ENCODE results near the gene RIMKLA.
A peak's percentile ranks its signal among the peaks of the same experiment; 100 is the strongest.

RIMKLA gene, protein sequence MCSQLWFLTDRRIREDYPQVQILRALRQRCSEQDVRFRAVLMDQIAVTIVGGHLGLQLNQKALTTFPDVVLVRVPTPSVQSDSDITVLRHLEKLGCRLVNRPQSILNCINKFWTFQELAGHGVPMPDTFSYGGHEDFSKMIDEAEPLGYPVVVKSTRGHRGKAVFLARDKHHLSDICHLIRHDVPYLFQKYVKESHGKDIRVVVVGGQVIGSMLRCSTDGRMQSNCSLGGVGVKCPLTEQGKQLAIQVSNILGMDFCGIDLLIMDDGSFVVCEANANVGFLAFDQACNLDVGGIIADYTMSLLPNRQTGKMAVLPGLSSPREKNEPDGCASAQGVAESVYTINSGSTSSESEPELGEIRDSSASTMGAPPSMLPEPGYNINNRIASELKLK

DNA sequence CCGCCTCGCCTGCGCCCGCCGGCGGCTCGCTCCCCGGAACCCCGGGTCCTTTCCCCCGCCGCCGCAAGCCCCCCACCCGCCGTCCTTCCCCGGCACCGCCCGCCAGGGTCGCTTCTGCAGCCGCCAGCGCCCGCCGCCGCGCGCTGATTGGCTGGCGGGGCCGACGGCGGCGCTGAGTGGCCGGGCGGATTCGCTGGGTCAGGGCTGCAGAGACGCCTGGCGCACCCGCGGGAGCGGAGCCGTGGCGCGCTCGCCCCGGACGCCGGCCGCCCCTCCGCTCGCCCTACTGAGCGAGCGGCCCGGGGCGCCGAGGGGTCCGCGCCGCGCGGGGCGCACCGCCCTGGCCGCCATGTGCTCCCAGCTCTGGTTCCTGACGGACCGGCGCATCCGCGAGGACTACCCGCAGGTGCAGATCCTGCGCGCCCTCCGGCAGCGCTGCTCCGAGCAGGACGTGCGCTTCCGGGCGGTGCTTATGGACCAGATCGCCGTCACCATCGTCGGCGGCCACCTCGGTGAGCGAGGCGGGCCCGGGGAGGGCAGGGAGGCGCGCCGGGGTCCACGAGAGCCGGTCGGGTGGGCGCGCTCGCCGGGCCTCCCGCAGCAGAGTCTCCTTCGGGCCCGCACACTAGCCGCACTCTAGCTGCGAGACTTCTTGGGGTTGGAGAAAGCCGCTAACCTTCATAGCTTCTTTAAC is at the start of gene RIMKLA:
RIMKLA (plus strand) TSS at position 207 of the 694 bp plus-strand sequence; CDS start at position 350, 143 bp downstream.
- DNase-seq: no peak

DNA sequence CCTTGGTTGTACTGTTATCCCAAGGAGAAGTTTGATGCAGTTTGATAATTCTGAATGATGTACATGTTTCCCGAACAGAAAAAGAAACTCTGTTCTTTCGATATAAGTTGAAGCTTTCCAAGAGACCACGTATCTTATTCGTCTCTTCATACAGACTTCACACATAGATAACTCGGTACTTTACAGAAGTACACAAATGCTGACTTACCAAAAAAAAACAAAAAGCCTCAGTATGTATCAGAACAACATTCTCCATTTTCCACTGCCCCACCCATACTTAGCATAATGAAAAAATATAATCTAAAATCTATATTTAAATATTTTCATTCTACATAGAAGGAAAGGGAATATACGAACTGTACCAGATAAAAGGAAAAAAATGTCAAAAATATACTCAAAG is 47.7 kb upstream of the RIMKLA start:
- DNase-seq: no peak

DNA sequence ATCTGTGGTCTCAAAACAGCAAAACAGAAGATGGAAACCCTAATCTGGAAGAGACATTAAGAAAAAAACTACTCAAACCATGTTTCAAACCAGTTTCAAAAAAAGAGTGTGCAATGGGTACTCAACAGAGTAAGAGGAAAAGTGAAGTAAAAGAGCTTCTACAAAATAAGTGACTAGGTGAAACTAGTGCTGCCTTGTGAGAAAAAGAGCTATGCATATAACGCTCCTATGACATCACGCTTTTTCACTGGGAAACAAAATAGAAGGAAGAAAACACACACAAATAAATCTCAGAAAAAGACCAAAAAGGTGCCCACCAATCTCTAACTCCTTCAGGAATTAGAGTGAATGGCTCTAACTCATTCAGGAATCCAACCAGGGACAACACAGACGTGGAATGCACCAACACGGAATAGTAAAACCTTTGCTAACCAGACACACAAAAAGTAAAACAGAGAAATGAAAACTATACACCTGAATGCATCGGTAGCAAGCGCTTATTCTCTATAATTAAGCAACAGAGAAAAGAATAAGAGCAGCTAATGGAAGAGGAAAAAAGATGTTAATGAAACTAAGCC is 46.8 kb upstream of the RIMKLA start:
- DNase-seq: no peak

DNA sequence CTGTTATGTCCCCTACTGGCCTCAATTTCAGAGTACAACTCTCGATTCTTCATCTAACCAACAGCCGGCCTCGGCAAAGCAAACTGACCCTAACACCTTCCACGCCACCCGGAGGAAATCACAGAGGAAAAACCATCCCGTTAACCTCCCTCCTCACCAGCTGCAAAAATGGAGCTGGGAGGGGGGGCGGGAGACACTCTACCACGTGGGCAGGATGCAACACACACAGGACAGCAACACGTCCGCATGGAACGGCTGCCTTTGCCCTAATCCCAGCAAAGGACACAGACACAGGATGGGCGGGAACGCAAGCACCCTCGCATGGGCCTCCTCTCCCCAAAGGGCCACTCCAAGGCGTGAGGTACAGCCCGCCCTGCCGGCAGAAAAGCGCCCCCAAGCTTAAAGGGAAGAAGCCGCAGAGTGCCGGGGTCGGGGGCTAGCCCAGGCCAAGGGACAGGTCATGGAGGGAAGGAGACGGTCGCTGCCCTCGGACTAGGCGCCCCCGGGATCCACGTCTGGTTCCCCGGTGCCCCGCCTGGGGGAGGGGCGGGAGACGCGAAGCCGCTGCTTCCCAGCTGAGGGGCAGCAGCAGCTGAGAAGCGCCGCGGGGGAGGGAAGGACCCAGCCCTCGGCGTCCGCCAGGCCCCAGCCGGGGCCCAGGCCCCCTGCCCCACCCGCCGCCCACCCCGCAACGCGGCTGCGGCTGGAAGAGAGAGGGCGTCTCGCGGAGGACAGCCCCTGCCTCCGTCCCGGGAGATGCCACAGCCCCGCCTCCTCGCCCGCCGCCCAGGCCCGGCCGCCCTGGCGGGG is 46.1 kb upstream of the RIMKLA start:
- DNase-seq: peak; percentile 73

DNA sequence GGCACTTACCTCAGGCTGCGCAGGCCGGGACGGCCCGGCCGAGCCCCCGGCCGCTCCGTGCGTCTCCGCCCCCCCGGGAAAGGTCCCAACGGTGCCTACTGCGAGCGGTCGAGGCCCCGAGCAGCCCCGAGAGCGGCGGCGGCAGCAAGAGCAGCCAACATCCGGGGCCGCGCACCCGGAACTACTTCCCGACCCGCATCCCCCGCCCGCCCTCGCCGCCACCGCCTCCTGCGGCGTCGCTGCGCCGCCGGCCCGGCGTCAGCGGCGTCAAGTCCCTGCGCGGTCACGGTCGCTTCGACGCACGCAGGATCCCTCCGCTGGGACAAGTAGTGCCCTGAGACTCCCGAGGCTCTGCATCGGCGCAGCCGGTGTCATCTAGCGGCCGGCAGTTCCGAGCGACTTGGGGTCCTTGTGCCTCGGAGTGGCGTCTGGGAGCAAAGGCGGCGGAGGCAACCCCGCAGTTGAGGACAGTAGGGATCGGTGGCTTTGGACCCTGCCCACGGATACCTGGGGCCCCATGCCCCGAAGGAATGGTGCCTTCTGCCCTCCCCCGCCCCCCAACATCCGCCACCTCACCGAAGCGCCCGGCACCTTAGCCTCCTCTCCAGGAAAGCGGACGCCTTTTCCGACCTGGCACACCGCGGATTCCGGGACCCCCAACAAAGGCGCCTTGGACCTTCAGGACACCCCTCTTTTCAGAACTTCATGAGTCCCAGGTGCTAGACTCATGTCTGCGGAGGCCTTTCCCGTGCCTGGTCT is 45.4 kb upstream of the RIMKLA start, which contains the start of gene FOXJ3:
FOXJ3 (minus strand) TSS at position 186 of the 759 bp plus-strand sequence. CDS start 24,142 bp downstream, outside the sequence.
- peak; percentile 87 for DNase-seq

DNA sequence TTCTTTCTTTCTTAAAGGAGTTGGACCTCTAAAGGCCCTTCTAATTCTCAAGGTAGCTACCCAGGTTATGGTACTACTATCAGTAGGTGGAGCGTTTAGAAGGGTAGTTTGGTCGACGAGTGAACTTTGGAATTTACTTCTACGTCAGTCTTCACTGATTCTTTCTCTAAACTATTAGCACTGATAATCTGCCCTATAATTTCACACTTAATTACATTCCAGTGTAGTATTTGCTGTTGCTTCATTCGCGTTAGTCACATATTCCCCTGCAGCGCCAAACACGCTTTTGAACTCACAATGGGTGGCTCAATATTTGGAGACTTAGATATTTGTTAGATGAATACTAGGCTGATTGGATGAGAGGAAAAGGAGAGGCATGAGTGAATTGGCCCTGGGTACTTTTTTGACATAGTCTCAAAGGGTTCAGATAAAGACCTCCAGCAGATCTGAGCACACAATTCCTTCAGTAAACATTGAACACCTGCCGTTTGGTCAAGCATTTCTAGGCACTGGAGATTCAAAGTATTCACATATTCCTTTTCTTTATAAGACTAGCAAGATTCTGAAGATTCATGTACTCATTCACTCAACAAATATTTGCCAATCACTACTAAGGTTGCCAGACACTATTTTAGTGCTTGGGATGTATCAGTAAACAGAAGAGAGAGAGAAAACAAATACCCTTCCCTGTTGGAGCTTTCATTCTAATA is 44.6 kb upstream of the RIMKLA start:
- DNase-seq: no peak

DNA sequence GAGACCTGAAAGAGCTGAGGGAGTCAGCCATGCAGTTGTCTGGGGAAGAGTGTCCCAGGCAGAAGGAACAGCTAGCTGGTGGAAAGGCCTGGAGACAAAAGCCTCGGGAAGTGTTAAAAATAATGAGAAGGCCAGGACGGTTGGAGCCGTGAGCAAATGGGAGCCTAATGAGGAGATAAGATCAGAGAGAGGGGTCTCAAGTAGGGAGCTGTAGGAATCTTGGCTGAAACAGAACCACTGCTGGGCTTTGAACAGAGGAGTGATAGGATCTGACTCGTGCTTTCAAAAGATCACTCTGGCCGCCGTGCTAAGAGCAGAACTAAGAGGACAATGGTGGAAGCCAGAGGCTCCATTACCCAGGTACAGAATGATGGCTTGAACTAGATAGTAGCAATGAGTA is 43.6 kb upstream of the RIMKLA start:
- DNase-seq: no peak

DNA sequence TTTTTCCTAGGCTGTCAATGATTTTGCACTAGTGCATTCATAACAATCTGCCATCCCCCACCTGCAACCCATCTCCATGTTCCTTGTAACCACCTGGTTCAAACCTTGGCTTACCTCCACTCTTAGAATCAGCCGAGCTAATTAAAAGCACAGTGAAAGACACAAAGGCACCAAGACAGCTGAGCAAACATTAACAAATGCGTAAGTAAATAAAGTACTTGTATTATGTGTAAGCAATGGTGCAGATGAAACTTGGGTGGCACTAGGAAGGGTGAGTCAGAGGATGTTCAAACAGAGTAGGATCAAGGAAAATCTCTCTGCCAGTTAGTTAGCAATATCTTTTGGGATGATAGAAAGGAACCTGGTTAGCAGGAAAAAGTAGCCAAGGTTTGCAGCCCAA is 40.5 kb upstream of the RIMKLA start:
- no peak for DNase-seq

DNA sequence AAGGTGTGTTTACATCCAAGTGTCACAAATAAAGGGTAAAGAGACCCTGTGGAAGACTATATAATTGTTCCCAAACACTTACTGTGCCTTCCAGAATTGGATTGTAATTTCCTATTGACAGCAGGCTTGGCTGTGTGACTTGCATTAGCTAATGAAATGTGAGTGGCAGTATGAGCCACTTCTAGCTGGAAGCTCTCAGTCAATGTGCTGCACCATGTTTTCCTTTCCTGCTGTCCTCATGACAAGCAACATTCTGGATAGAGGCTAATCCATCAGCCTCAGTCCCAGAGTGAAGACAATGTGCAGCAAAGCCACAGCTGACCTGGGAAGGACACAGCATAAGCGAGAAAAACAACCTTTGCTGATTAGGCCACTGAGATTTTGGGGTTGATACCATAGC is 39.7 kb upstream of the RIMKLA start:
- DNase-seq: no peak

DNA sequence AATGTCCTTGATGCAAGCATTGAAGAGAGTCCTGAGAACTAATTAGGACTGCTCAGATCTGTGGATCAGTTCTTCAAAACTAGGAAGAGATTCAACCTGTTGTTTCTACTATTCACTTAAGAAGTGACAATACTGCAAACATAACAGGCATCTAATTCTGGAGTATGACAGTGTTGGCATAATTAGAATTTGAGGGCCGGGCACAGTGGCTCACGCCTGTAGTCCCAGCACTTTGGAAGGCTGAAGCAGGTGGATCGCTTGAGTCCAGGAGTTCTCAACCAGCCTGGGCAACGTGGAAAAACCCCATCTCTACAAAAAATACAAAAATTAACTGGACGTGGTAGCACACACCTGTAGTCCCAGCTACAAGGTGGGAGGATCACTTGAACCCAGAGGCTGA is 37.5 kb upstream of the RIMKLA start:
- DNase-seq: no peak

DNA sequence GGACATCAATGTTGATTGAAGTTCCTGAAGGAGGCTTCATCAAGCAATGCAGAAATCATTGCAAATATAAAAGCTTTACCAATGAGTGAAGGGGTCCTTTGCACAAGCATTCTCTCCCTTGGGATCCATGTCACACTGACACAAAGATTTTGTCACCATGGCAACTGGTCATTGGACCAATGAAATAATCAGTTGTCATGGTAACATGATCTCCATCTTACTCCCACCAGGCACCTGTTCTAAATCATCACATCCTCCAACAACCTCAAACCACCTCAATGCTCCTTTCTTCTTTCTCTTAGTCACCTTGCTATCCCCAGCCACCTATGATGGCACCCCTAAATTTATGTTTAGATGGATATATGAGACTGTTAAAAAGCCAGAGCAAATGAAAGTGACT is 32.1 kb upstream of the RIMKLA start:
- DNase-seq: no peak

DNA sequence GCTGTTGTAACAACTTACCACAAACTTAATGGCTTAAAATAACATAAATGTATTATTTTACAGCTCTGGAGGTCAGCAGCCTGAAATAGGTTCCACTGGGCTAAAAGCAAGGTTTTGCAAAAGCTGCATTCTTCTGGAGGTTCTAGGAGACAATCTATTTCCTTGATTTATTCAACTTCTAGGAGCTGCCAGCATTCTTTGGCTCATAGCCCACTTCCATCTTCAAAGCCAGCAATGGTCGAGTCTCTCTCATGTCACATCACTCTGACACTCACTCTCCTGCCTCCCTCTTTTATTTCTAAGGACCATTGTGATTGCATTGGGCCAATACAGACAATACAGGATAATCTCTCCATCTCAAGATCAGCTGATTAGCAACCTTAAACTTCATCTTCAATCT is 30.5 kb upstream of the RIMKLA start:
- no peak for DNase-seq

DNA sequence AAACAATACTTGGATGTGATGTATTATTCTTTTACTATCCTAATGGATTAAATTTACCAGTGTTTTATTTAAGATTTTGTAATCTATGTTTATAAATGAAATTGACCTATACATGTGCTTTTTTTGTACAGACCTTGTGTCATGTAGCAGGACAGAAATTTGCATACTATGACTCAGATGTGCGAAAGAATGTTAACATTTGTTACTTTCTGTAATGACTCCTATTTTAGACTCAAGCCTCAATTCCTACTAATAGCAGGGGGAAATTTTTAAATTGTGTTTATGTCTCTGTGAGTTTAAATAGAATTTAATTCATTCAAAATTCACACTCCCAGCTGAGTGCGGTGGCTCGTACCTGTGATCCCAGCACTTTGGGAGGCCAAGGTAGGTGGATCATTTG is 21.8 kb upstream of the RIMKLA start:
- no peak for DNase-seq

DNA sequence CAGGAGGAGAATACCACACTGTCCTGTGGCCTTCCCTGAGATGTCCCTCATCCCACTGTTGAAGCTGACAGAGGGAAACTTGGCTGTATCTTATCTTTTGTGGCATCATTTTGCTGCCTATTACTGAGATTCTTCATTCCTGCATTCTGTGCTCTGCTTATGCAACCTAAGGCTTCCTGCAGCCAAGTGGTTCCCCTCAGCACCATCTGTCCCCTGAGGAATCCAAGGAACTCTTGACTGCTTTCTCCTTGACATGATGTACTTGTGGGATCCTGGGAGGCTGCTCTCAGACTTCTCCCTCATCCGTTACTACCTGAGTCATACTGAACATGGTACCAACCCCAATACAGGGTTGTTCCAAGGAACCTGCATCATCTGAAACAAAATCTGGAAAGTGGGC is 21.1 kb upstream of the RIMKLA start:
- DNase-seq: no peak

DNA sequence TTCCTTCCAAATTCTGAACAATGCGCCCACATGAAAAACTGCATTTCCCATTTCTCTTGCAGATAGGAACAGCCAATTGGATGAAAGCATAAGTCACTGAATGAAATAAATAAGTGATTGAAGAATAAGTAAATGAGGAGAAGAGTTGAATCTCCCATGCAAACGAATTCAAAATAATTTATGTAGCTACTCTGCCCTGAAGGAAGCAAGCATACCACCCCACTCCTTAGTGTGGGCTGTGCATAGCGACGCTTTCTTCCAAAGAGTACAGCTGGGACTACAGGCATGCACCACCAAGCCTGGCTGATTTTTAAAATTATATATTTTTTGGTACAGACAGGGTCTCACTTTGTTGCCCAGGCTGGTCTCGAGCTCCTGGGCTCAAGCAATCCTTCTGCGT is 16.5 kb upstream of the RIMKLA start:
- no peak for DNase-seq

DNA sequence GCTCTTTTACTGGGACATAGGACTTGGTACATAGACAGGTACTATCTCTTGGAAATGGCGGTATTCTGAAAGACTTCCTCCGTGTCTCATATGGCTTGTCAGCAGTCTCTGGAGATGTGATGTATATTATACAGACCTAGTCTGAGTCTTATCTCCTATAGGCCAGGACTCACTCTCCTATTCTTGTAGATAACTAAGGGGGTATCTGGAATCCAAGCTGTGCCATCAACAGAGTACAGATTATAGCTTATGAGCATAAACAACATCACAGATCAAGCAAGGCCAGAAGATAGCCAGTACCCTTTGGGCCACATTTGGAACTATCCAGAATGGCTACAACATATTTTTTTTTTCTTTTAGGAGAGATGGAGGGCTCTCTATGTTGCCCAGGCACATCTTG is 16.1 kb upstream of the RIMKLA start:
- no peak for DNase-seq

DNA sequence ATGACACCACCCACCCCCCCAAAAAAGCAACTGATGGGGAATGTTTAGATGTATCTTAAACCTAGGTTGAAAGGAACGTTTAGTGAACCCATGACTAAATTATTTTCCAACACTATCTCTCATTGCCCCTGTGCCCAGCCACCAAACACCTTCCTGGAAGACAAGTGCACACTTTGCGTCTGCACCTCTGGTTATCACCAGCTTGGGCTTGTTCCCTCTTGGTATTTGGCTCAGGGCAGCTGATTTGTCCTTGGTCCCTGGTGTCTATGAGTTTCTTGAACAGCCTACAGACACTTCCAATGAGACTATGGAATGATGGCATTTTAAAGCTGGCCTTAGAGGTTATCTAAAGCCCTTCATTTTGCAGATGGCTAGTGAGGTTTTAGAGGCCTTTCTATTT is 15.5 kb upstream of the RIMKLA start:
- no peak for DNase-seq

DNA sequence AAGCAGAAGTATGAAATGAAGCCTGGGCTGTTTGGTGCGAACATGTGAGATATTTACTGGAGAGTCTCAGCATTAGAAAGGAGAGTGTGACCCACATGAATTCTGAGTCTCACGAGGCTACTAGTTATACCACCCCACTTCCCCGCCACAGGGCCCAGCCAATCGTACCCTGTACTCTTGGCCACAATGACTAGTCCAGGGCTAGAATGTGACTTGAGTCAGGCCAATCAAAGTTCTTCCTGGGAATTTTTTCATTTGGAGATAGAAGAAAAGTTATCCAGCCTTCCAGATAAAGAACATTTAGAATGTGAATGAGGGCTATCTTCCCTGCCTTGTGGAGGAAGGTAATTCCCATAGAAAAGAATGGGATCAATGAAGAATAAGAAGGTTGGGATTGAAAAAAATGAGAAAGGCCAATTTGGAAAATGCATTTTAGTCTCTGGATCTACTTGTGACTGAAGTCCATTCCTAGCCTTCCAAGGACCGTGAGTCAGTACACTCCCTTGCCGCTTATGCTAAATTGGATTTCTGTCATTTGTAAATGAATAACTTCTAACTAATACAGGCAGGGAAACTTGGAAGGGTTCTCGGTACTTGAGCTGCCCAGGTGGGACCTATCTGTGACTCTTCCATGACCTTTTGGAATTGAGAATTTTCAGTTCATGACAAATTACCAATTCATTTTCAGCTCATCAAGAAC is 12.3 kb upstream of the RIMKLA start:
- DNase-seq: no peak

DNA sequence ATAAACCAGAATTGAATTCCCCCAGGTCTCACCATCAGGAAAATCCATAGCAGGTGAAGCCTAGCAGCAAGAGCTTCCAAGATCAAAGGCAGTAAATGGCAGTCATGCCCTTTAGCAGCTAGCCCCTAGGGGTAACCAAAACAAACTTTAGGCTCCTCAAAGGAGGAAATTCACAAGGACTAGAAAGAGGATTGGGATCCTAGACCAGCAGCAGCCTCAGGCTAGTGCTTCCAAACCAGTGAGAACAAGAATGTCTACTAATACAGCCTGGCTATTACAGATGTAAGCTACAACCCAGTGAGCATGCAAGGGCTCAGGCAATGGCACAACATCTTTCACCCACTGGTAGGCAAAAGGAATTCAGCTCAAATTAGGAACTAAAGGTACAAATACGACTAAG is 11.1 kb upstream of the RIMKLA start:
- no peak for DNase-seq

DNA sequence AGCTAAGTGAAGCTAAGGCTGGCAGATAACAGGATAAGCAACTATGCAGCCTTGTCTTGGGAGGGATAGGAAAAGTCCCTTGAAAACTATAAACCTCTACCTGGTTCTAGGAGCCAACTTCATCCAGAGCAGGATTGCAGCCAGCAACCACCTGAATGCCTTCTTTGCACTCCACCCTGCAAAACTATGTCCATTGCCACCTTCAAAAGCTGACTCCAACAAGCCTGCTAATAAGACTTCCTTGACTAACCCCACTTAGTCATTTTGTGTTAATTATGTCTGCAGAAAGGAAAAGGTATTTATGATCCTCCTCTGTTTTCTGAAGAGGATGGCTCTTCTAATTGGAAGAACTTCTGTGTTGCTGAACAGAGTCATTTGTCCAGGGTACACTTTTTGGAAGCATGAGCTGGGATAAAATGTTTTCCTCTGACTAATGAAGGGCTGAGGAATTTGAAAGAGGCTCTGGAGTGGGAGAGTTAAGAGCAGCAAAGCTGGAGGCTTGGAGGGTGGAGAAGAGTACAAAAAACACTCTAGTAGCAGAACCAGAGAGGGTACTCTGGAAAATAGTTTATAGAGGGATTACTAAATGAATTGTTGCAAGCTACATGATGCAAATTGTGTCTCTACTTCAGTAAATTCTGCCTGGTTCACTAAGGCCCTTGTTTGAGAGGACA is 9.6 kb upstream of the RIMKLA start:
- no peak for DNase-seq

DNA sequence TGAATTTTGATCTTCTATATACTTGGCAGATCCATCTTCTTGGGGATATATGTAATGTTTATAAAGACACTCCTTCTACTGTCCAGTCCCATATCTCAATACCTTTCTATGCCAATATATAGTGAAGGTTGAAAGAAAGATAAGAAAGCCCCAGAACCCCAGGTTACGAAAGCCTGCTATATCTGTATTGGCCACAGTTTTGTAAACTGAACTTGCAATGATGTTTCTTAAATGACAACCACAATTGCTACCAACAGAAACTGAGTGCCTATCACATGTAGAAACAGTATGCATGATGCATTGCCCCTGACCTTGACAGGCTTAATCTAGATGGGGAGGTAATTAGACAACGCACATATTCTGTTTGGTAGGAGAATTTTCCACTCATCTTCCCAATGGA is 7.8 kb upstream of the RIMKLA start:
- no peak for DNase-seq

Measured in NK-92 treated with Interleukin-12 subunit alpha and Interleukin-12 subunit beta, amount 100 ng/mL, for 24 hours (cell line).